Measurements from ENCODE around the gene TMEM132A.
"Not testable (repeated sequence)": the region's sequence is repeated elsewhere in the genome, so short reads cannot be mapped to it uniquely, and the experiment has no call there.

GRCh38 chr11:60909680-60910280 is 14.5 kb upstream of the TMEM132A start:
- TF ChIP-seq CTCF, POLR2A (IDR thresholded peaks at IDR 0.05): not testable (repeated sequence)

All from stomach (tissue), 4 donors.